Endodermal cell (in vitro differentiated cells): ENCODE measurements around the gene NPIPB2. TPM values are rescaled to one million over a fixed set of nuclear protein-coding genes. Genes with fewer than 3 reads are reported as not detected.

ENCODE experiments used
- DNase-seq: peaks from one replicate; pipeline ENCODE4 v3.0.0-alpha.2; 2017
- H3K27ac ChIP-seq: 2 replicates; pipeline ENCODE4 v1.5.1; 2013; ENCODE audit warnings: mild to moderate bottlenecking, low read depth, low read length, moderate library complexity
- H3K27me3 ChIP-seq: 2 replicates; pipeline ENCODE4 v1.6.1; 2013; ENCODE audit warnings: mild to moderate bottlenecking, low read length, moderate library complexity; ENCODE audit not compliant: insufficient read depth, control insufficient read depth, poor library complexity, severe bottlenecking
- H3K36me3 ChIP-seq: 2 replicates; pipeline ENCODE4 v1.7.0; 2013; ENCODE audit warnings: mild to moderate bottlenecking, low read length, moderate library complexity; ENCODE audit not compliant: control insufficient read depth, insufficient read depth
- H3K4me1 ChIP-seq: one replicate; pipeline ENCODE4 v1.7.0; 2013; ENCODE audit warnings: low read length; ENCODE audit not compliant: control insufficient read depth, insufficient read depth
- H3K4me3 ChIP-seq: 2 replicates; pipeline ENCODE4 v1.5.1; 2013; ENCODE audit warnings: mild to moderate bottlenecking, low read length, moderate library complexity
- H3K9ac ChIP-seq: 2 replicates; pipeline ENCODE4 v1.6.1; 2013; ENCODE audit warnings: mild to moderate bottlenecking, low read length, moderate library complexity; ENCODE audit not compliant: poor library complexity, severe bottlenecking; ENCODE audit errors: extremely low read depth
- H3K9me3 ChIP-seq: 2 replicates; pipeline ENCODE4 v1.6.1; 2013; ENCODE audit warnings: mild to moderate bottlenecking, low read length, moderate library complexity; ENCODE audit not compliant: control insufficient read depth
- H3K27ac Mint-ChIP-seq: 2 replicates; pipeline ENCODE4 v1.8.0; 2020; ENCODE audit warnings: mixed read lengths
- H3K27me3 Mint-ChIP-seq: 2 replicates; pipeline ENCODE4 v1.8.0; 2021; ENCODE audit warnings: mild to moderate bottlenecking, mixed read lengths; ENCODE audit not compliant: insufficient read depth
- H3K36me3 Mint-ChIP-seq: 2 replicates; pipeline ENCODE4 v1.8.0; 2020; ENCODE audit warnings: low read depth, mixed read lengths
- H3K4me1 Mint-ChIP-seq: 2 replicates; pipeline ENCODE4 v1.8.0; 2020; ENCODE audit warnings: mixed read lengths
- H3K4me3 Mint-ChIP-seq: 2 replicates; pipeline ENCODE4 v1.8.0; 2020; ENCODE audit warnings: mild to moderate bottlenecking, moderate library complexity, mixed read lengths
- H3K9me3 Mint-ChIP-seq: 2 replicates; pipeline ENCODE4 v1.8.0; 2020; ENCODE audit warnings: mild to moderate bottlenecking, mixed read lengths
- CTCF ChIP-seq: fragments of 200-600 bp; sonication (generic); conservative IDR thresholded peaks from 2 replicates; pipeline ENCODE4 v1.5.0; 2021; ENCODE audit warnings: antibody characterized with exemption, mild to moderate bottlenecking
- WGBS, 2 experiments: methylation state at CpG; one replicate each; pipeline versions ENCODE4 v1.1.5 to v1.1.7; 2013; ENCODE audit warnings: missing lambda C conversion rate in 2 of 2, mixed read lengths in 1 of 2; ENCODE audit not compliant: insufficient coverage in 1 of 2, insufficient read length in 1 of 2; 5-methylcytosine and 5-hydroxymethylcytosine counted together
- total RNA-seq, 2 donors: library from RNA; stranded (reverse); fragmentation: NEBNext Ultra II Directional in 1 of 2; extraction: Animal tissue kit (Norgen Biotek cat#: 25700) in 1 of 2; gene quantifications; 2 replicates in 1 of 2; 3 replicates in 1 of 2; pipeline ENCODE4 v1.2.1, GENCODE V29; 2021

The NPIPB2 gene
- total RNA-seq, 2 donors from 2014 or later, result 10.2 to 15.0 TPM

- Histone ChIP-seq H3K4me3 (no peak overlapping the region), H3K9ac (no peak overlapping the region), H3K36me3 (peaks cover 61% of the 10 kb centered on the region), H3K4me1 (no peaks in the 10 kb centered on the region), H3K27ac (no peak overlapping the region), H3K9me3 (no peaks in the 10 kb centered on the region), H3K27me3 (no peaks in the 10 kb centered on the region)
- no peak overlapping the region for H3K4me3 Mint-ChIP-seq
- no peak for DNase-seq
- H3K27me3 Mint-ChIP-seq, result no peaks in the 10 kb centered on the region
- H3K9me3 Mint-ChIP-seq, result no peaks in the 10 kb centered on the region
- peaks cover 59% of the 10 kb centered on the region for H3K36me3 Mint-ChIP-seq
- H3K4me1 Mint-ChIP-seq, result no peaks in the 10 kb centered on the region
- no peak overlapping the region for H3K27ac Mint-ChIP-seq
- 96 to 100% methylated on average over 4 to 6 of the region's 6 CpGs for WGBS, 2 experiments
- TF ChIP-seq CTCF, result no peak
Observed at GRCh38 chr16:11886881-11887280, 55.0 kb downstream of the NPIPB2 start.

GRCh38 chr16:11884035-11884434 is 57.8 kb downstream of the NPIPB2 start:
- no peak overlapping the region for H3K27ac Mint-ChIP-seq
- TF ChIP-seq CTCF, result no peak
- H3K36me3 Mint-ChIP-seq, result peaks cover 66% of the 10 kb centered on the region
- no peaks in the 10 kb centered on the region for H3K9me3 Mint-ChIP-seq
- H3K27ac ChIP-seq, result no peak overlapping the region
- H3K4me3 ChIP-seq, result no peak overlapping the region
- DNase-seq, result no peak
- H3K4me3 Mint-ChIP-seq, result no peak overlapping the region
- WGBS, 2 experiments, result 97 to 100% methylated on average over 3 to 4 of the region's 5 CpGs
- H3K36me3 ChIP-seq, result peaks cover 78% of the 10 kb centered on the region
- H3K27me3 ChIP-seq, result no peaks in the 10 kb centered on the region
- H3K9ac ChIP-seq, result no peak overlapping the region
- no peaks in the 10 kb centered on the region for H3K4me1 ChIP-seq
- peaks cover 20% of the 10 kb centered on the region for H3K27me3 Mint-ChIP-seq
- no peaks in the 10 kb centered on the region for H3K4me1 Mint-ChIP-seq
- no peaks in the 10 kb centered on the region for H3K9me3 ChIP-seq

GRCh38 chr16:11880007-11880406 is 61.8 kb downstream of the NPIPB2 start:
- H3K27ac ChIP-seq, result no peak overlapping the region
- H3K4me3 Mint-ChIP-seq, result no peak overlapping the region
- WGBS, 2 experiments, result 95 to 96% methylated on average over 4 to 5 of the region's 5 CpGs
- H3K9ac ChIP-seq, result no peak overlapping the region
- no peak for TF ChIP-seq CTCF
- H3K9me3 Mint-ChIP-seq, result no peaks in the 10 kb centered on the region
- H3K9me3 ChIP-seq, result no peaks in the 10 kb centered on the region
- H3K4me1 ChIP-seq, result peaks cover 5% of the 10 kb centered on the region
- peaks cover 10% of the 10 kb centered on the region for H3K4me1 Mint-ChIP-seq
- H3K36me3 ChIP-seq, result peaks cover 75% of the 10 kb centered on the region
- H3K4me3 ChIP-seq, result no peak overlapping the region
- H3K27me3 Mint-ChIP-seq, result peaks cover 47% of the 10 kb centered on the region
- no peak for DNase-seq
- peaks cover 58% of the 10 kb centered on the region for H3K36me3 Mint-ChIP-seq
- H3K27me3 ChIP-seq, result peaks cover 21% of the 10 kb centered on the region
- H3K27ac Mint-ChIP-seq, result no peak overlapping the region
